ENCODE data around the gene TNIK.

DNA sequence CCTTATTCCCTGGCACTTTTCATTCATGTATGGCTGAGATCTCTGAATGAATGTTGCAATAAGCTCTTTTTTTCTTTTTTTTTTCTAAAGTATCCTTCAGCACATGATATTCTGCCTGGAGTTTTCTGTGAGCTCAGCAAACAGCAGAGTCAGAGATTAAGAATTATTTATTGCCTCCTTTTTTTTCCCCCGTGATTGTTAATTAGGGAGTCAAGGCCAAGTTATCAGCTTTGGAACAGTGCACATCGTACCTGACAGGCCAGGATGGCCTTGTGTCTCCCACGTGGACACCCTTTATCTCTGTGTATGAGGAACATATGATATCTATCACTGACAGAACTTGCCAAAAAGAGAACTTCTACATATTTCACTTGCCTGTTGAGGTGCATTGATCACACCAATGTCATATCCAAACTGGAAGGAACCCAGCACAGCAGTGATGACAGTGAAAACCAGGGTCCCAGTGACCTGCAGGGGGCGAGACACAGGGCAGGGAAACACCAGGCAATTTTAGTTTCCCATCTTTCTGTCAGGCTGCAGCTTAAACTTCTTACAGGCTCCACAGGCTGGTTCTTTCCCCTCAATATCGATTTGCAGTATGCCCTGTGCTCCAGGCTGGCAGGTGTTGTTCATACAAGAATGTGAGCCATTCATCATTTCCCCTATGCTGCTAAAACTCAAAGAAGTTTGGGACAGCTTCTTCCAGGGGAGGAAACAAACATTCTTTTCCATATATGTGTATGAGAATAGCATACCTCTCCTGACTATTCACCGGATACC, 441.9 kb downstream of the TNIK start:
- no peak for TF ChIP-seq EZH2 (IDR thresholded peaks at IDR 0.05; ENCODE audit: borderline replicate concordance)
- peak; percentile 28 for TF ChIP-seq CTCF (IDR thresholded peaks at IDR 0.05; ENCODE audit: poor library complexity)
- no peak for TF ChIP-seq EZH2phosphoT487 (IDR thresholded peaks at IDR 0.05; ENCODE audit: low read depth, severe bottlenecking, unreplicated experiment)

All from hepatocyte (in vitro differentiated cells).